Neutrophil (primary cell): ENCODE measurements around the gene MATR3.

ENCODE experiments used
- H3K27ac ChIP-seq: fragments of 200-600 bp; sonication (generic); 2 replicates; pipeline ENCODE4 v1.5.1; 2016; ENCODE audit warnings: mild to moderate bottlenecking, moderate library complexity
- H3K27me3 ChIP-seq: fragments of 200-600 bp; sonication (generic); 2 replicates; pipeline ENCODE4 v1.6.0; 2016; ENCODE audit warnings: mild to moderate bottlenecking
- H3K36me3 ChIP-seq: fragments of 200-600 bp; sonication (generic); 2 replicates; pipeline ENCODE4 v1.5.1; 2017
- H3K4me1 ChIP-seq, 2 experiments: fragments of 200-600 bp in 1 of 2; sonication (generic) in 1 of 2; 1 replicate in 1 of 2; 2 replicates in 1 of 2; pipeline versions ENCODE4 v1.5.1 to v1.6.1; 2013 to 2016; ENCODE audit warnings: low read depth in 1 of 2, low read length in 1 of 2, mild to moderate bottlenecking in 1 of 2, moderate library complexity in 1 of 2; ENCODE audit not compliant: control insufficient read depth in 1 of 2, insufficient read depth in 1 of 2
- H3K4me3 ChIP-seq, 2 experiments: fragments of 200-600 bp in 1 of 2; sonication (generic) in 1 of 2; 1 replicate in 1 of 2; 2 replicates in 1 of 2; pipeline ENCODE4 v1.5.1; 2013 to 2016; ENCODE audit warnings: low read depth in 1 of 2, low read length in 1 of 2, mild to moderate bottlenecking in 1 of 2, moderate library complexity in 1 of 2
- H3K9me3 ChIP-seq: fragments of 200-600 bp; sonication (generic); 2 replicates; pipeline ENCODE4 v1.5.1; 2016
- CTCF ChIP-seq: fragments of 200-600 bp; sonication (generic); IDR thresholded peaks from 2 replicates; pipeline ENCODE4 v1.5.1; 2016; ENCODE audit warnings: antibody characterized with exemption

The MATR3 gene

GRCh38 chr5:139340051-139340450 is 46.5 kb downstream of the MATR3 start:
- TF ChIP-seq CTCF, result no peak
- no peak overlapping the region for H3K4me3 ChIP-seq

DNA sequence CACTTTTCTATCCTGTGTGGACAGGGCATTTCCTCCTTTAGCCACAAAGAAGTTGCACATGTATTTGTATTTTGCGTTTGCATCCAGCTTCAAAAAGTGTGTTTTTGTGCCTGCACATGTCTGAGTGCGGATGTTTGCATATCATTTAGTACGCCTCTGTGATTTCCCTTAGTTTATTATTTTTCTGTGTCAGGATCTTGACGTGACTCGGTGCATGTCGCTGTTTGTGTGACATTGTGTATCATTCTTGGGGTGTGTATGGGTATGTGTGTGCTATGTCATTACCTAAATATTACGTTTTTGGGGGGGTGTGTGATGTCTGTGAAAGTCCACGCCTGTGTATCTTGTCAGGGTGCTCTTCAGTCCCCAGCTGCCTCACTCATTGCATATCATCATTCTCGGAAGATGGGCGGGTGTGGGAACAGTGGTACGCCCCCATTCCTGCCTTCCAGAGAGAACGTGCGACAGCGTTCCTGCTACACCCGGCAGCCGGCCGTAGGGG is 47.7 kb downstream of the MATR3 start:
- H3K4me3 ChIP-seq, result peak overlapping the region; percentile 90 to 91
- no peaks in the 10 kb centered on the region for H3K27me3 ChIP-seq
- TF ChIP-seq CTCF, result no peak
- H3K36me3 ChIP-seq, result no peaks in the 10 kb centered on the region
- H3K4me1 ChIP-seq, result peaks cover 22 to 31% of the 10 kb centered on the region in 2 experiments
- no peaks in the 10 kb centered on the region for H3K9me3 ChIP-seq
- peak overlapping the region; percentile 99 for H3K27ac ChIP-seq

More at GRCh38 chr5:139340051-139340450, 46.5 kb downstream of the MATR3 start:
- no peaks in the 10 kb centered on the region for H3K9me3 ChIP-seq
- no peaks in the 10 kb centered on the region for H3K36me3 ChIP-seq
- no peaks in the 10 kb centered on the region for H3K27me3 ChIP-seq
- peaks cover 22 to 31% of the 10 kb centered on the region in 2 experiments for H3K4me1 ChIP-seq
- no peak overlapping the region for H3K27ac ChIP-seq

DNA sequence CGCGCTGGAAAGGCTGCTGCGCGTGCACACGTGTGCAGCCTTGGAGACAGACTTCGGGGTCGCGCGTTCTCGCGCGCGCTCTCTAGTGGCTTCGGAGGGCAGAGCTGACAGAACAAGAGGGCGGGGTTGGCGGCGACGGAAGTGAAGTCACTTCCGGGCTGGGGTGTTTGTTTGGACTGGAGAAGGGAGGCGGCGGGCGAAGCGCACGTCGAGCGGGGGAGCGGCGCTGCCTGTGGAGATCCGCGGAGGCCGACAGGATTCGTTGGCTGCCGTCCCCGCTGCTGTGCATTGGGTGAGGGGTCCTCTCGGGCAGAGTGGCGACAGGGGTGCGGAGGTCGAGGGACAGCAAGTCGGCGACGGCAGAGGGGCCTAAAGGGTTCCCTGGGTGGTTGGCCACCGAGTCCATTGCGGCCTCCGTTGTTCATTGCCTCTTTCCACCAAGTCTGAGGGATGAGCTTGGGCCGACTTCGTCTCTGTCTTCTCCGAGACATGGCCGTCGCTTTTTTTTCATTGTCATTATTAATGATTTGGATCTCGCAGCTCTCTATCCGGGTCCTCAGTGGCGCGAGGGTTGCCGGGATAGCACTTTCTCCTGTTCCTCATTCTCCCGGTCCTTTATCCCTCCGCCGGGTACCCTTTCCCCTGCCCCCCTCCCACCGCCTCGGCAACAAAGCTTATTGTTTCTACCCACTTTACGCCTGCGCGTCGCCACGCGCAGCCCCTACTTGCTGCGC is 48.3 kb downstream of the MATR3 start, which contains the start of gene PAIP2:
Gene PAIP2, plus strand, starts transcription at position 166 of the 734 bp plus-strand sequence. CDS start 21,931 bp downstream, outside the sequence.
- peaks cover 22 to 31% of the 10 kb centered on the region in 2 experiments for H3K4me1 ChIP-seq
- peak within 1 kb of the TSS; percentile 90 to 91 for H3K4me3 ChIP-seq
- peak within 1 kb of the TSS; percentile 99 for H3K27ac ChIP-seq
- peak; percentile 98 for TF ChIP-seq CTCF
- H3K36me3 ChIP-seq, result no peaks in the 10 kb centered on the region
- H3K27me3 ChIP-seq, result no peaks in the 10 kb centered on the region
- no peaks in the 10 kb centered on the region for H3K9me3 ChIP-seq

DNA sequence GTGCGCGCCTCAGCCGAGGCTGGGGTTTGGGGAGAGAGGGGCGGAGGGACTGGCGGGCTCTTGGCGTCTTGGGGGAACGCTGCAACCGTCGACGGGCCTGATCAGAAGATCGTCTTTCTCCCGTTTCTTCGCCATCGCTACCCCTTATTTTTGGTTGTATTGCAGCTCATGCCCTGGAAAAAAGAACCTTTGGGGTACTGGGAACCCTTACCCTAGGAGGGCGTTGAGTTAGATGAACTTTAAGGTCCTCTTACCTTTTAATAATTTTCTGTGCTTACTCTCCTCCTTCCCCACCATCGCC is 48.8 kb downstream of the MATR3 start:
- peak overlapping the region; percentile 90 to 91 for H3K4me3 ChIP-seq
- TF ChIP-seq CTCF, result no peak

GRCh38 chr5:139343476-139343875 is 49.9 kb downstream of the MATR3 start:
- Histone ChIP-seq H3K4me1 (peaks cover 22 to 31% of the 10 kb centered on the region in 2 experiments), H3K27ac (peak overlapping the region; percentile 99), H3K4me3 (peak overlapping the region; percentile 90 to 91), H3K27me3 (no peaks in the 10 kb centered on the region), H3K36me3 (no peaks in the 10 kb centered on the region), H3K9me3 (no peaks in the 10 kb centered on the region)
- no peak for TF ChIP-seq CTCF

More for the DNA sequence above, 48.8 kb downstream of the MATR3 start:
- Histone ChIP-seq H3K9me3 (no peaks in the 10 kb centered on the region), H3K4me1 (peaks cover 22 to 31% of the 10 kb centered on the region in 2 experiments), H3K36me3 (no peaks in the 10 kb centered on the region), H3K27me3 (no peaks in the 10 kb centered on the region), H3K27ac (peak overlapping the region; percentile 99)
